Fibroblast of the conjunctiva (primary cell): ENCODE data around the gene MCL1.

ENCODE experiments used
- DNase-seq: peaks from one replicate; pipeline ENCODE4 v3.0.0-alpha.2; 2010; ENCODE audit warnings: low read depth

MCL1 gene

DNA sequence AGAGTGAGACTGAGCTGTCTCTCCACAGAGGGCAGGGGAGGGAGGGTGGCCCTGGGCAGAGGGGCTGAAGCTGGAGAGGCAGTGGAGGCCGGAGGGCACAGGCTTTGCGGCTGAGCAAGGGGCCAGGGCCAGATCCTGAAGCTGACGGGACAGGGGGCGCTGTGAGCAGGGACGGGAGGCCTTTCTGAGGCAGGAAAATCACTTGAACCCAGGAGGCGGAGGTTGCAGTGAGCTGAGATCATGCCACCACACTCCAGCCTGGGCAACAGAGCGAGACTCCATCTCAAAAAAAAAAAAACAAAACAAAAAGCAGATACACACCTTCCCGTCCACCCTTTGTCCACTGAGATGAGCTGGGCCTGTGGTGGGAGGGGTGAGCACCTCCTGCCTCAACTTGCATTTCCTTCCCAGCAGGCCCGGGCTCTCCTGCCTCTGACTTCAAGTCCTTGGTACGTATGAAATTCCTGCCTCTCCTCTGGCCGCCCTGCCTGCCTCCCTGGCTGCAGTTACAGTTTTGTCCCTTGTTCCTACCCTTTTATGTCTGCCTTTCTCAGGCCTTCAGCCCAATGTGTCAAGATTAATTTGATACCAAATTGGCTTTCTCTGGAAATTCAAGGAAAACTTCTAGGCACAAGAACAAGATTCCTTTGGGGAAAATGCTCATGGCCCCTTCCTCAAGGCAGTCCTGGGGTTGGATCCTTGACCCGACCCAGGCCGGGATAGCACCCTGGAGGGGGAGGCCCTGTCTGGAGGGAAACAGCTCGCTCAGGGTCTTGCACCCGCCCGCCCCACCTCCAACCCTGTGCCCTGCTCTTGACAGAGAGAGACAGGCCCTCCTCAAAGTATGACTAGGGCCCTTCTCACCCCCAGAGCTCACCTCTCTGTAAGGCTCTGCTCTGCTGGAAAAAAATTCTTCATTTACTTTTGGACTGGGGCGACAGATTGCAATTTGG is 41.4 kb downstream of the MCL1 start:
- peak; percentile 55 for DNase-seq

GRCh38 chr1:150536836-150537731 is 42.3 kb downstream of the MCL1 start:
- DNase-seq = no peak

GRCh38 chr1:150535511-150536287 is 43.7 kb downstream of the MCL1 start:
- no peak for DNase-seq

- no peak for DNase-seq
Measured at GRCh38 chr1:150534002-150534401, 45.4 kb downstream of the MCL1 start.

GRCh38 chr1:150532860-150533259 is 46.5 kb downstream of the MCL1 start:
- DNase-seq = no peak

DNA sequence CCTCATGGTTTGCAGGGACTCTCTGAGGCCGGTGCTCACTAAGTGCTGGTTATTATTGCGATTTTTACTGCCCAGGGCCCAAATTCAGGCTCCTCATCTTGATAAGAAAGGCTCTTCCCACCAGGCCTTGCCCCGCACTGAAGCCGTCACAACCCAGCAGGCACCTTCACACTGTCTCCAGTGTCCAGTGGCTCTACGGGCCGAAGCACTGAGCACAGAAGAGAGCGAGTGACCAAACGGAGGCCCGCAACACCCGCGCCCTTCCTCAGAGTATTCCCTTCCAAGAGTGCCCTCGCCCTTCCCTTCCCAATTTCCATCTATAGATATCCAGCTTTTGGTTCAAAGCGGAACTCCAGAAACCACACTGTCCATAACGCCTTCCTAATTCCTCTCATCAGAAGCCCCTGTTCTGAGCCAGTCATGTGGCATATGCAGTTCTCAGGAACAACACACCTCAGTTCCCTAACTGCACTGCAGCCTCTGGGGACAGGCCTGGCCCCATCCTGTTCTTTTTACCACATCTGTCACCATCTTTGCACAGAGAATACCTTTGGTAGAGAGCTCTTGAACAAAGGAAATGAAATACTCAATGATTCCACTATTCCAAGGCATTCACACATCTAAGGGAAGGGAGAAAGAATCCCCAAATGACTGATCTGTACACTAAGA is 48.8 kb downstream of the MCL1 start:
- no peak for DNase-seq

- peak; percentile 64 for DNase-seq
Measured at GRCh38 chr1:150529017-150529416, 50.4 kb downstream of the MCL1 start.

GRCh38 chr1:150528196-150528595 is 51.2 kb downstream of the MCL1 start:
- no peak for DNase-seq

- DNase-seq = no peak
Measured at GRCh38 chr1:150525348-150525747, 54.1 kb downstream of the MCL1 start.
